Stimulated activated effector memory CD8-positive, alpha-beta T cell treated with anti-CD3 and anti-CD28 coated beads, Interleukin-12 subunit alpha, Interleukin-12 subunit beta, amount 100 ng/mL, for 72 hours (primary cell): ENCODE measurements around the gene TMEM132A.
A peak's percentile ranks its signal among the peaks of the same experiment; 100 is the strongest.

ENCODE experiments used
- ATAC-seq: fragments of 150-1000 bp; cut with Tn5 transposase; 2 replicates; pipeline ENCODE4 v1.10.0; 2021
- DNase-seq, 2 donors: peaks; one replicate each; pipeline ENCODE4 v3.0.0; 2021 to 2022; ENCODE audit warnings: low spot score in 2 of 2
- H3K27ac Mint-ChIP-seq: one replicate; pipeline ENCODE4 v1.8.0; 2022; ENCODE audit warnings: mild to moderate bottlenecking, mixed read lengths
- H3K36me3 Mint-ChIP-seq: one replicate; pipeline ENCODE4 v1.8.0; 2022; ENCODE audit warnings: mild to moderate bottlenecking, mixed read lengths
- H3K4me1 Mint-ChIP-seq: one replicate; pipeline ENCODE4 v1.8.0; 2022; ENCODE audit warnings: mixed read lengths
- H3K4me3 Mint-ChIP-seq: one replicate; pipeline ENCODE4 v1.8.0; 2022; ENCODE audit warnings: mild to moderate bottlenecking, mixed read lengths
- H3K9me3 Mint-ChIP-seq: one replicate; pipeline ENCODE4 v1.8.0; 2022; ENCODE audit warnings: mixed read lengths

The TMEM132A gene

GRCh38 chr11:60924110-60924905, at the start of gene TMEM132A:
TMEM132A (plus strand) TSS chr11:60924460; CDS start chr11:60924634, 174 bp downstream.
- Mint-ChIP-seq H3K4me1 (peaks cover 44% of the 10 kb centered on the region), H3K36me3 (peaks cover 44% of the 10 kb centered on the region), H3K4me3 (peak within 1 kb of the TSS; percentile 61), H3K9me3 (no peaks in the 10 kb centered on the region), H3K27ac (no peak within 1 kb of the TSS)
- peak; percentile 20 for ATAC-seq
- no peak for DNase-seq

- Mint-ChIP-seq H3K9me3 (no peaks in the 10 kb centered on the region), H3K36me3 (peaks cover 15% of the 10 kb centered on the region), H3K4me3 (no peak overlapping the region), H3K4me1 (peaks cover 7% of the 10 kb centered on the region), H3K27ac (no peak overlapping the region)
- no peak for DNase-seq
- no peak for ATAC-seq
Observed at GRCh38 chr11:60875366-60876167, 48.7 kb upstream of the TMEM132A start.

GRCh38 chr11:60876168-60876485, 48.1 kb upstream of the TMEM132A start:
- peaks cover 20% of the 10 kb centered on the region for H3K36me3 Mint-ChIP-seq
- ATAC-seq = no peak
- no peaks in the 10 kb centered on the region for H3K9me3 Mint-ChIP-seq
- H3K4me3 Mint-ChIP-seq = no peak overlapping the region
- DNase-seq = no peak
- no peak overlapping the region for H3K27ac Mint-ChIP-seq
- H3K4me1 Mint-ChIP-seq = peaks cover 7% of the 10 kb centered on the region

- DNase-seq (no peak), ATAC-seq (no peak)
- H3K4me3 Mint-ChIP-seq = no peak overlapping the region
- peaks cover 2% of the 10 kb centered on the region for H3K4me1 Mint-ChIP-seq
- H3K36me3 Mint-ChIP-seq = peaks cover 33% of the 10 kb centered on the region
- no peaks in the 10 kb centered on the region for H3K9me3 Mint-ChIP-seq
- H3K27ac Mint-ChIP-seq = no peak overlapping the region
Observed at GRCh38 chr11:60878245-60879101, 45.8 kb upstream of the TMEM132A start.

GRCh38 chr11:60879104-60879503, 45.2 kb upstream of the TMEM132A start:
- no peak for DNase-seq

GRCh38 chr11:60879971-60880588, 44.2 kb upstream of the TMEM132A start:
- Mint-ChIP-seq H3K36me3 (peaks cover 39% of the 10 kb centered on the region), H3K27ac (peak overlapping the region; percentile 10)
- no peak for DNase-seq

More at GRCh38 chr11:60879104-60879503, 45.2 kb upstream of the TMEM132A start:
- no peak for ATAC-seq
- peaks cover 39% of the 10 kb centered on the region for H3K36me3 Mint-ChIP-seq
- H3K4me1 Mint-ChIP-seq = peaks cover 9% of the 10 kb centered on the region
- no peak overlapping the region for H3K4me3 Mint-ChIP-seq
- H3K9me3 Mint-ChIP-seq = no peaks in the 10 kb centered on the region
- H3K27ac Mint-ChIP-seq = no peak overlapping the region

GRCh38 chr11:60880643-60881282, 43.5 kb upstream of the TMEM132A start:
- peaks cover 39% of the 10 kb centered on the region for H3K36me3 Mint-ChIP-seq
- peaks cover 9% of the 10 kb centered on the region for H3K4me1 Mint-ChIP-seq
- H3K27ac Mint-ChIP-seq = peak overlapping the region; percentile 10

More at GRCh38 chr11:60879971-60880588, 44.2 kb upstream of the TMEM132A start:
- ATAC-seq = no peak
- H3K9me3 Mint-ChIP-seq = no peaks in the 10 kb centered on the region
- no peak overlapping the region for H3K4me3 Mint-ChIP-seq
- H3K4me1 Mint-ChIP-seq = peaks cover 9% of the 10 kb centered on the region

GRCh38 chr11:60887556-60887955, 36.7 kb upstream of the TMEM132A start:
- H3K4me3 Mint-ChIP-seq = no peak overlapping the region
- H3K4me1 Mint-ChIP-seq = peaks cover 9% of the 10 kb centered on the region
- peak; percentile 79 for ATAC-seq
- peak overlapping the region; percentile 34 for H3K27ac Mint-ChIP-seq
- peaks cover 45% of the 10 kb centered on the region for H3K36me3 Mint-ChIP-seq
- no peaks in the 10 kb centered on the region for H3K9me3 Mint-ChIP-seq
- DNase-seq = no peak

More at GRCh38 chr11:60880643-60881282, 43.5 kb upstream of the TMEM132A start:
- ATAC-seq (no peak), DNase-seq (no peak)
- Mint-ChIP-seq H3K9me3 (no peaks in the 10 kb centered on the region), H3K4me3 (no peak overlapping the region)

GRCh38 chr11:60889869-60890311, 34.4 kb upstream of the TMEM132A start:
- peaks cover 58% of the 10 kb centered on the region for H3K36me3 Mint-ChIP-seq
- no peak for ATAC-seq
- no peak overlapping the region for H3K4me3 Mint-ChIP-seq
- no peaks in the 10 kb centered on the region for H3K9me3 Mint-ChIP-seq
- H3K4me1 Mint-ChIP-seq = no peaks in the 10 kb centered on the region
- DNase-seq = no peak
- peak overlapping the region; percentile 55 for H3K27ac Mint-ChIP-seq

- Mint-ChIP-seq H3K4me1 (no peaks in the 10 kb centered on the region), H3K9me3 (no peaks in the 10 kb centered on the region), H3K27ac (no peak overlapping the region), H3K36me3 (peaks cover 66% of the 10 kb centered on the region), H3K4me3 (no peak overlapping the region)
- DNase-seq (no peak), ATAC-seq (no peak)
Observed at GRCh38 chr11:60890696-60891095, 33.6 kb upstream of the TMEM132A start.

GRCh38 chr11:60891103-60891741, 33.0 kb upstream of the TMEM132A start:
- Mint-ChIP-seq H3K27ac (peak overlapping the region; percentile 36), H3K4me1 (no peaks in the 10 kb centered on the region), H3K9me3 (no peaks in the 10 kb centered on the region), H3K4me3 (no peak overlapping the region), H3K36me3 (peaks cover 71% of the 10 kb centered on the region)
- DNase-seq = no peak
- no peak for ATAC-seq

GRCh38 chr11:60895687-60896086, 28.6 kb upstream of the TMEM132A start:
- Mint-ChIP-seq H3K36me3 (peaks cover 96% of the 10 kb centered on the region), H3K4me1 (no peaks in the 10 kb centered on the region), H3K9me3 (no peaks in the 10 kb centered on the region), H3K27ac (peak overlapping the region; percentile 21), H3K4me3 (no peak overlapping the region)
- ATAC-seq (no peak), DNase-seq (no peak)

GRCh38 chr11:60897496-60897895, 26.8 kb upstream of the TMEM132A start:
- DNase-seq (no peak), ATAC-seq (no peak)
- H3K9me3 Mint-ChIP-seq = no peaks in the 10 kb centered on the region
- H3K27ac Mint-ChIP-seq = no peak overlapping the region
- peaks cover 3% of the 10 kb centered on the region for H3K4me1 Mint-ChIP-seq
- peaks cover 100% of the 10 kb centered on the region for H3K36me3 Mint-ChIP-seq
- no peak overlapping the region for H3K4me3 Mint-ChIP-seq
